PC-3 (cell line): ENCODE results near the gene MLIP.

Experiments used
- CTCF ChIP-seq: fragments of 300-600 bp; sonication (generic); conservative IDR thresholded peaks from 2 replicates; pipeline ENCODE4 v1.5.1; 2017; ENCODE audit warnings: antibody characterized with exemption, low read depth, mild to moderate bottlenecking, low read length
- EZH2 ChIP-seq: fragments of 300-600 bp; sonication (generic); IDR thresholded peaks from one replicate; pipeline ENCODE4 v1.6.1; 2017; ENCODE audit warnings: antibody characterized with exemption, mild to moderate bottlenecking, low read length; ENCODE audit not compliant: unreplicated experiment

DNA sequence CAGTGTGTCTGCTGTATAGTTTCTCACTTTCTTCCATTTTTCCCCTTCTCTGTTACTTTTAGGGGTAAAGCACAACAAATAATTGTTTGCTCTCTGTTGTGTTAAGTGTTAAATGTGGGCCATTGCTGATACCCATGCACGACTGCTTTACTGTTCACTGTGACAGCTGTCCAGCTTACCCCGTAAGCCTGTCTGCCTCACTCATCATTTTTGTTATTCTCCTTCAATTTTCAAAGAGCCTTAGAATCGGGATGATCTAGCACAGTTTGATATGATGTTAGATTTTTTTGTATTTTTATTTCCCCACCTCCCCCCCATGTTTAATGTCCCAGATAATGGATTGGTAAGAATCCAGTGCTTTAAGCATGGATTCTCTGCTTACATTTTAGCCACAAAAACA lies 41.2 kb upstream of the MLIP start:
- TF ChIP-seq CTCF (no peak), EZH2 (no peak)
